HepG2 (cell line): ENCODE measurements around the gene CNPPD1. TPM values are rescaled to one million over a fixed set of nuclear protein-coding genes. Genes with fewer than 3 reads are reported as not detected.

Experiments
- ATAC-seq: fragments of 200-7000 bp; cut with Tn5 transposase; 3 replicates; pipeline ENCODE4 v1.9.1; 2020; ENCODE audit warnings: mild to moderate bottlenecking, moderate library complexity
- BruUV-seq: library from RNA; stranded (reverse); fragments of 400-500 nt; replicated peaks from 2 replicates; lab custom pipeline; 2021; lab: Mats Ljungman, UMichigan
- CTCF ChIA-PET: fragments of 300-600 bp; formaldehyde crosslinking; extraction: SDS; loops from one replicate; lab custom pipeline; 2021; ENCODE audit warnings: low total read pairs, inconsistent platforms, low intra/inter-chr PET ratio; lab: Yijun Ruan, JAX
- POLR2A ChIA-PET: fragments of 350-600 bp; sonication (Branson Sonifier 250); formaldehyde crosslinking; loops from one replicate; lab custom pipeline; 2020; ENCODE audit warnings: antibody characterized with exemption, inconsistent platforms; lab: Yijun Ruan, JAX
- DNase-seq: peaks from one replicate; pipeline ENCODE4 v3.0.0-alpha.2; 2015; ENCODE audit warnings: low spot score
- FAIRE-seq: peaks from 3 replicates; lab custom pipeline; 2011; peaks lifted over from hg19 to GRCh38; lab: Jason Lieb, UNC
- H2AFZ ChIP-seq: one replicate; pipeline ENCODE4 v1.6.1; 2011; ENCODE audit warnings: low read length, inconsistent platforms
- H3K27ac ChIP-seq: fragments of 300-600 bp; 3 replicates; pipeline ENCODE4 v1.8.0; 2011; ENCODE audit warnings: mixed run types, mild to moderate bottlenecking, mixed read lengths, low read length, inconsistent platforms; ENCODE audit not compliant: insufficient read depth; ENCODE audit errors: extremely low read length
- H3K27me3 ChIP-seq, 2 experiments: fragments of 200-600 bp in 1 of 2; 2 replicates in 1 of 2; 3 replicates in 1 of 2; pipeline versions ENCODE4 v1.6.0 to v1.8.0; 2011; ENCODE audit warnings: low read length in 2 of 2, mild to moderate bottlenecking in 2 of 2, moderate library complexity in 2 of 2, inconsistent platforms in 1 of 2; ENCODE audit not compliant: insufficient read depth in 2 of 2, control insufficient read depth in 1 of 2
- H3K36me3 ChIP-seq, 2 experiments: fragments of 200-600 bp in 1 of 2; replicated peaks in 1 of 2; 2 replicates in 1 of 2; 3 replicates in 1 of 2; pipeline versions ENCODE4 v1.5.1 to v1.8.0; 2011; ENCODE audit warnings: low read length in 2 of 2, inconsistent platforms in 1 of 2; ENCODE audit not compliant: insufficient read depth in 2 of 2, control insufficient read depth in 1 of 2
- H3K4me1 ChIP-seq: 2 replicates; pipeline ENCODE4 v1.5.1; 2012; ENCODE audit warnings: low read length, inconsistent platforms; ENCODE audit not compliant: insufficient read depth
- H3K4me2 ChIP-seq: 2 replicates; pipeline ENCODE4 v1.6.0; 2011; ENCODE audit warnings: low read depth, low read length, inconsistent platforms
- H3K4me3 ChIP-seq, 3 experiments: fragments of 200-600 bp in 1 of 3; sonication (generic), shearing (Covaris generic) in 1 of 3; replicated peaks in 1 of 3; 2 replicates each; pipeline ENCODE4 v1.5.1; 2011 to 2016; ENCODE audit warnings: low read length in 3 of 3, inconsistent platforms in 2 of 3, low read depth in 2 of 3, mild to moderate bottlenecking in 2 of 3, control low read depth in 1 of 3, mixed read lengths in 1 of 3; ENCODE audit not compliant: insufficient read depth in 1 of 3
- H3K79me2 ChIP-seq: one replicate; pipeline ENCODE4 v1.6.1; 2011; ENCODE audit warnings: low read length, inconsistent platforms; ENCODE audit not compliant: insufficient read depth
- H3K9ac ChIP-seq: 2 replicates; pipeline ENCODE4 v1.6.0; 2011; ENCODE audit warnings: mild to moderate bottlenecking, low read depth, low read length, inconsistent platforms; ENCODE audit not compliant: insufficient read depth
- H3K9me3 ChIP-seq: 2 replicates; pipeline ENCODE4 v1.5.1; 2012; ENCODE audit warnings: mild to moderate bottlenecking, low read length
- H4K20me1 ChIP-seq: 2 replicates; pipeline ENCODE4 v1.6.0; 2011; ENCODE audit warnings: inconsistent platforms, mild to moderate bottlenecking, low read length, moderate library complexity; ENCODE audit not compliant: insufficient read depth
- FOXA3 ChIP-seq: IDR thresholded peaks from 2 replicates; pipeline ENCODE4 v1.6.1; 2016; ENCODE audit warnings: missing genetic modification reagents, missing compliant biosample characterization
- HOXA5 ChIP-seq: sonication (generic); formaldehyde crosslinking; IDR thresholded peaks from 2 replicates; pipeline ENCODE4 v1.4.0; 2020; ENCODE audit warnings: missing genetic modification reagents
- PLSCR1 ChIP-seq: sonication (generic); formaldehyde crosslinking; IDR thresholded peaks from 2 replicates; pipeline ENCODE4 v1.5.0; 2020; ENCODE audit warnings: missing genetic modification reagents, mild to moderate bottlenecking, borderline replicate concordance
- SOX6 ChIP-seq, 2 experiments: fragments of 450-650 bp in 1 of 2; sonication (generic) in 1 of 2; formaldehyde crosslinking in 1 of 2; IDR thresholded peaks; 2 replicates each; pipeline versions ENCODE4 v1.4.0 to v1.6.1; 2017 to 2020; ENCODE audit warnings: antibody characterized with exemption in 1 of 2, mild to moderate bottlenecking in 1 of 2, missing genetic modification reagents in 1 of 2
- SRF ChIP-seq: IDR thresholded peaks from 2 replicates; pipeline ENCODE4 v1.6.1; 2011; ENCODE audit warnings: mild to moderate bottlenecking, low read depth, low read length, moderate library complexity
- SSRP1 ChIP-seq: IDR thresholded peaks from 2 replicates; pipeline ENCODE4 v1.6.1; 2016; ENCODE audit warnings: control low read depth
- ZBTB44 ChIP-seq: sonication (generic); formaldehyde crosslinking; IDR thresholded peaks from 2 replicates; pipeline ENCODE4 v1.4.0; 2020; ENCODE audit warnings: missing genetic modification reagents
- ZFP90 ChIP-seq: sonication (generic); formaldehyde crosslinking; IDR thresholded peaks from 2 replicates; pipeline ENCODE4 v1.8.0; 2022; ENCODE audit warnings: missing genetic modification reagents, mild to moderate bottlenecking, inconsistent platforms, borderline replicate concordance
- ZKSCAN1 ChIP-seq: fragments of 150-350 bp; IDR thresholded peaks from 2 replicates; pipeline ENCODE4 v1.6.1; 2014; ENCODE audit warnings: low read length
- ZNF17 ChIP-seq: sonication (generic); formaldehyde crosslinking; IDR thresholded peaks from 2 replicates; pipeline ENCODE4 v1.5.0; 2020; ENCODE audit warnings: mild to moderate bottlenecking, missing genetic modification reagents
- ZNF546 ChIP-seq: sonication (generic); formaldehyde crosslinking; conservative IDR thresholded peaks from 2 replicates; pipeline ENCODE4 v1.8.1; 2023; ENCODE audit warnings: mild to moderate bottlenecking, missing genetic modification reagents
- ZNF800 ChIP-seq: sonication (generic); formaldehyde crosslinking; IDR thresholded peaks from 2 replicates; pipeline ENCODE4 v1.4.0; 2020; ENCODE audit warnings: missing genetic modification reagents
- WGBS: methylation state at CpG from one replicate; pipeline ENCODE4 v1.1.6; 2017; ENCODE audit warnings: low lambda C conversion rate; 5-methylcytosine and 5-hydroxymethylcytosine counted together
- in situ Hi-C: cut with HindIII; loops from 2 replicates; pipeline ENCODE4 v1.10.0; 2017; ENCODE audit warnings: low pct_unique_long_range_greater_than_20kb; ENCODE audit not compliant: extremely low pct_ligation_motif_present
- intact Hi-C: fragments of 100-400 bp; cut with micrococcal nuclease; formaldehyde crosslinking; loops from one replicate; pipeline ENCODE4 v1.10.0; 2022; ENCODE audit not compliant: unreplicated experiment
- polyA plus RNA-seq, 8 experiments: library from polyadenylated mRNA; depleted of rRNA in 3 of 8; stranded (reverse) in 7 of 8; unstranded in 1 of 8; fragments of >200 nt; fragmentation: Illumina TruSeq in 4 of 8; extraction: Trizol in 4 of 8; gene quantifications; 2 replicates each; pipeline versions ENCODE4 v1.2.1 to v1.2.3, GENCODE V29; 2011 to 2016; ENCODE audit warnings: low read depth in 4 of 8, missing spikeins in 1 of 8, mixed read lengths in 1 of 8; ENCODE audit not compliant: insufficient read depth in 1 of 8
- total RNA-seq, 5 experiments: library from RNA; depleted of rRNA; stranded (reverse); fragments of >200 nt; fragmentation: Illumina TruSeq; extraction: Trizol; gene quantifications; 2 replicates each; pipeline ENCODE4 v1.2.3, GENCODE V29; 2016; ENCODE audit warnings: low read depth in 1 of 5

The CNPPD1 gene
- total and polyA plus RNA-seq, 2 of the 13 experiments (the other 11 are each of a cell fraction or from before 2014, with no cell fraction given), result 35.5 to 49.4 TPM

GRCh38 chr2:219168932-219169331, 7.8 kb downstream of the CNPPD1 start:
- Histone ChIP-seq H3K4me3 (no peak overlapping the region), H2AFZ (no peak overlapping the region), H3K4me1 (peaks cover 17% of the 10 kb centered on the region), H3K36me3 (peaks cover 4 to 11% of the 10 kb centered on the region in 2 experiments), H3K27me3 (peaks cover 0 to 2% of the 10 kb centered on the region in 2 experiments; a peak in 1 of 5 replicates), H4K20me1 (no peaks in the 10 kb centered on the region), H3K9me3 (no peaks in the 10 kb centered on the region), H3K27ac (no peak overlapping the region), H3K79me2 (no peaks in the 10 kb centered on the region), H3K9ac (no peak overlapping the region), H3K4me2 (no peak overlapping the region)
- ATAC-seq, result no peak
- DNase-seq, result no peak
- in situ Hi-C loops, result no loop called here
- no TSS peak for BruUV-seq
- no peak for FAIRE-seq
- CTCF ChIA-PET, result no interaction called here
- TF ChIP-seq ZNF546 (no peak), ZNF800 (CRISPR knock-in tag) (no peak), ZNF17 (CRISPR knock-in tag) (no peak), PLSCR1 (no peak)
- POLR2A ChIA-PET, result interaction anchor here (1.2 to 10.4 kb wide), 3 partner anchors 8 to 76 kb away, joined by 3 to 227 read pairs (median 6); partner anchors contain the start of genes CNPPD1, GLB1L, STK16 and ZFAND2B
- intact Hi-C loops, result no loop called here

- intact Hi-C loops (no loop called here), in situ Hi-C loops (no loop called here)
- H3K27me3 ChIP-seq, result peaks cover 0 to 2% of the 10 kb centered on the region in 2 experiments; a peak in 1 of 5 replicates
- DNase-seq (no peak), FAIRE-seq (no peak), ATAC-seq (no peak)
- no peaks in the 10 kb centered on the region for H3K79me2 ChIP-seq
- no peak overlapping the region for H3K9ac ChIP-seq
- no peak overlapping the region for H3K27ac ChIP-seq
- no peaks in the 10 kb centered on the region for H4K20me1 ChIP-seq
- H3K36me3 ChIP-seq, result peaks cover 4 to 7% of the 10 kb centered on the region in 2 experiments
- POLR2A ChIA-PET, result interaction anchor here (1.2 to 10.4 kb wide), 2 partner anchors 8 to 39 kb away, joined by 3 to 227 read pairs; partner anchors contain the start of genes CNPPD1 and ZFAND2B
- H3K4me1 ChIP-seq, result peaks cover 17% of the 10 kb centered on the region
- WGBS, result 46% methylated on average over 6 of the region's 6 CpGs
- no peak overlapping the region for H2AFZ ChIP-seq
- H3K4me2 ChIP-seq, result no peak overlapping the region
- CTCF ChIA-PET, result no interaction called here
- no peaks in the 10 kb centered on the region for H3K9me3 ChIP-seq
- H3K4me3 ChIP-seq, result no peak overlapping the region
- BruUV-seq, result no TSS peak
- TF ChIP-seq SSRP1 (CRISPR knock-in tag), result no peak
- TF ChIP-seq SOX6 (IDR thresholded peaks at IDR 0.05), result no peak
- no peak for TF ChIP-seq SOX6 (CRISPR knock-in tag; IDR thresholded peaks at IDR 0.05)
- no peak for TF ChIP-seq SRF
- TF ChIP-seq ZKSCAN1, result no peak
- no peak for TF ChIP-seq FOXA3
- no peak for TF ChIP-seq HOXA5 (CRISPR knock-in tag)
- no peak for TF ChIP-seq ZBTB44 (CRISPR knock-in tag)
- no peak for TF ChIP-seq ZFP90 (CRISPR knock-in tag)
These were observed 8.2 kb downstream of the CNPPD1 start for GRCh38 chr2:219168526-219168925.
